ENCODE data around the gene FAT2.
"Not testable (repeated sequence)": the region's sequence is repeated elsewhere in the genome, so short reads cannot be mapped to it uniquely, and the experiment has no call there.

The FAT2 gene

DNA sequence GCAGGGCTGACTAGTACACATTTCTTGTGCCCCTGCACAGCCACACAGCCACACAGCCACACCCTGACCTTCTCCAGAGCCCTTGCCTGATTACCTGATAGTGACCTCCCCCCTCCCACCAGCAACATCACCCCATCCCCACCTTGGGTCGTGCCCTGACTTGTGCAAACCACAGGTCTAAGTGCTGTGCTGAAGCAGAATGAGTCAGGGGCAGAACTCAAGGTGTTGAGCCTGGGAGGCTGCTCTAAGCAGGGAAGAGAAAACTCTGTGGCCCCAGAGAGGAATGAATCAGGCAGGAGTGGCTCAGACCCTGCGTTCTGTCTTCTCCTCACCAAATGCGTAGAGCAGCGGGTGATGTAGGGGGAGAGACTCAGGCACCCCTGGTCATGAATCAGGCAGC lies 24.3 kb upstream of the FAT2 start:
- DNase-seq (ENCODE audit: low read depth in 2 of 3, low spot score in 2 of 3) = no peak

DNA sequence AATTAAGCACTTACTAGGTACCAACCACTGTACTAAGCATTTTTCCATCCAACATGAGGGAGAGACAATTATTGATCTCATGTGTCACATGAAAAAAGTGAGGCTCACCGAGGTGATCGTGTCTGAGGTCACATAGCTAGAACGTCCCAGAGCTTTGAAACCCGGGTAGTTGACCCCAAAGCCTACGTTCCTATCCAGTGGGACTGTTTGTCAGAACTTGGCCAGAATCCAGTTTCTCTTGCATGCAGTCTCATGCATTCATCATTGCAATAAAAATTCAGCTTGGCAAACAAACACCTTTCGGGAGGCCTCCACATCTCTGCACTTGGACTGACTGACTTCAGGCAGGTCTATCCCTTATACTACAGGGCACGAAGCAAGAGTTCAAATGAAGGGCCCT lies 23.4 kb upstream of the FAT2 start:
- no peak for DNase-seq (ENCODE audit: low read depth in 2 of 3, low spot score in 2 of 3)

DNA sequence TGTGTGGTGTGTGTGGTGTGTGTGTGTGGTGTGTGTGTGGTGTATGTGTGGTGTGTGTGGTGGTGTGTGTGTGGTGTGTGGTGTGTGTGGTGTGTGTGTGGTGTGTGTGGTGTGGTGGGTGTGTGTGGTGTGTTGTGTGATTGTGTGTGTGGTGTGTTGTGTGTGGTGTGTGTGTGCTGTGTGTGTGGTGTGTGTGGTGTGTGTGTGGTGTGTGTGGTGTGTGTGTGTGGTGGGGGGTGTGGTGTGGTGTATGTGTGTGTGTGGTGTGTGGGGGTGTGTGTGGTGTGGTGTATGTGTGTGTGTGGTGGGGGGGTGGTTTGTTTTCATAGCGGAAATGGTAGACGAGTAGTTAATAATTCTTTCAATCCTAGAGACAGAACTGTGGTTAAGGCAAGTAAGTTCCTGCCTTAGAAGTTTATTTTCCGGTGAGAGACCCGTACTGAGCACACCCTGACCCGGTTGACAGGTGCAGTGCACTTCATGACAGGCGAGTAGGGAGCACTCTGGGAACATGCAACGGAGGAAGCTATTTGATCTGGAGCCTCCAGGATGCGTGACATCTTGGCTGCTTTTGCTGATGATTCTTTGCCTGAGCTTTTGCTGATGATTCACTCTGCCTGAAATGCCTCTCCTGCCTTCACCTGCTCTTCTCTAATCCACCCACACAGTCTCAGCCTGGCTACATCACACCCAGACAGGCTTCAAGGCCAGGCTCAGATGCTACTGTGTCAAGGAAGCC lies 21.7 kb upstream of the FAT2 start:
- DNase-seq (ENCODE audit: low read depth in 2 of 3, low spot score in 2 of 3) = peak in 1 of 3 experiments; percentile 22

DNA sequence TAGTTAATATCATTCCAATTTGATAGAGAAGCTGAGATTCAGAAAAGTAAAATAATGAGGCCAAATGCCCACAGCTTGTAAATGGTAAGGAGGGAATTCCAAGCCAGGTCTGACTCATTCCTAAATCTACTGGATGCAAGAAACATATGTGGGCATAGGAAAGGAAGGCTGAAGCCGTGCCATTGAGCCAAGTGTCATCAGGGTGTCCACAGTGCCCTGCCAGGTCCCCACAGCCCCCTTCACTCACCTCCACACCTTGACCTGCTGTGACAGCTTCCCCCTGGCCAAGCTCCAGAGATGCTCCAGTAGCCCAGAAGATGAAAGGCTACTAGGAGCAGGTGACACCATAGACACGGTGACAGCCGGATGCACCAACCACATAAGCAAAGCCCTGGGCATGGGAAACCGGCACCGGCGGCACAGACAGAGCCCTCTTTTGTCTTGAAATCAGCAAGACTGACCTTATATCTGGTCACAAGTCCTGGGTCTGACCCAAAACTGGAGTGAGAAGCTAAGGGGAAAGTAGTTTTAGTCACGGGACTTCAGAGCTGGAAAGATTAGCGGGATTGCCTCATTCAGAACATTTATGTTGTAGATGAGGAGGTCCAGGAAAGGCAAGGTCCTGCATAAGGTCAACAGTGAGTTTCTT lies 20.1 kb upstream of the FAT2 start:
- no peak for DNase-seq (ENCODE audit: low read depth in 2 of 3, low spot score in 2 of 3)

DNA sequence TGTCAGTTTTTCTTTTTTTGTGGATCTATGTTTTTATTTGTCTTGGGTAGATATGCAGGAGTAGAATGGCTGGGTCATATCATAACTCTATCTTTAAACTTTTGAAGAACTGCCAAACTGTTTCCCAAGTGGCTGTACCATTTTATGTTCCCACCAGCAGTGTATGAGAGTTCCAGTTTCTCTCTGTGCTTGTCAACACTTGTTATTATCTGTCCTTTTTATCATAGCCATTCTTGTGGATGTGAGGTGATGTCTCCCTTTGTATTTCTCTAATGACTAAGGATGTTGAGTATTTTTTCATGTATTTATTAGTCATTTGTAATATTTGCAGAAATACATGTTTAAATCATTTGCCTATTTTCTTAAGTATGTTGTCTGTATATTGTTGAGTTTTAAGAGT lies 17.4 kb upstream of the FAT2 start:
- no peak for DNase-seq (ENCODE audit: low read depth in 2 of 3, low spot score in 2 of 3)

DNA sequence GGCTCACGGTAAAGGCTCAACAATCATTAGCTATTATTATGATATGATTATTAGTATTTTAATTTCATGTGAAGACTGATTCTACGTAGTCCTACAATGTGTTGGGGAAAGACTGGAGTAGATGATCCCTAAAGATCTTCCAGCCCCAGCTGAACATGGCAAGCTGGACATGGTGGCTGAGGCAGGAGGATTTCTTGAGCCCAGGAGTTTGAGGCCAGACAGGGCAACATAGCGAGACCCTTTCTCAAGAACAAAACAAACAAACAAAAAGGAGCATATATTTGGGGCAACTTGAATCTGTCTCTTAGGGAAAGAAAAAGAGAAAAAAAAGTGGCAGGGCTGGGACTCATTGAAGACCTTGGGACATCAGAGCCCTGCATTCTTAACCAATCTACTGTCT lies 16.2 kb upstream of the FAT2 start:
- no peak for DNase-seq (ENCODE audit: low read depth in 2 of 3, low spot score in 2 of 3)

DNA sequence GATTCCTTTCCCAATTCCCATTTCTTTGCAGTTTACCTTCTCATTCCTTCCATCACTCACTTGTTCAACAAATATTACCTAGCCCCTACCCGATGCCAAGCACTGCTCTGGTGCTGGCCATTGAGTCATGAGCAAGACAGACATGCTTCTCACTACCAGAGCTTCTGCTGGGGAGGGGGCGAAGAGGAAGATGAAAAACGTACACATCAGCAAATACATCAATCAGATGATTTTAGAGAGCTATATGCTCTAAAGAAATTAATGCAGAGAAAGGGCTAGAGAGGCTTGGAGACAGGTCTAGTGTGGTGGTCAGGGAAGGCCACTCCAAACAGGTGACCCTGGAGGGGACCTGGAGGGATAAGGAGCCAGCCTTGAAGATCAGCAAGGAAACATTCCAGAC lies 14.4 kb upstream of the FAT2 start:
- no peak for DNase-seq (ENCODE audit: low read depth in 2 of 3, low spot score in 2 of 3)

DNA sequence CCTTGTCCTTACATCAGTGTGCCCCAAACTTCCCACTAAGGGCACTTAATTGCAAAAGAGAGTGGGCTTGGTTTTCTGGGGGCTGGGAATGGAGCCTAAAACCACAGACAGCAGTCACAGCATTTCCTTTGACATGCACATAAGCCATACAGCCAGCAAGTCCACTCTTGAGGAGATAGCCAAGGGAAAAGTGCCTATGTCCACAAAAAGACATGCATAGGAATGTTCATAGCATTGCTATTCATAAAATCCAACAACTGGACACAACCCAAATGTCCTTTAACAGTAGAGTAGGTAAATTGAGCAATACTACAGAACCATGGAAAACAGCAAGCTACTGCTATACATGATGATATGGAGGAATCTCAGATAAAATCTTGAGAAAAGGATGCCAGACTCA lies 11.7 kb upstream of the FAT2 start:
- no peak for DNase-seq (ENCODE audit: low read depth in 2 of 3, low spot score in 2 of 3)

DNA sequence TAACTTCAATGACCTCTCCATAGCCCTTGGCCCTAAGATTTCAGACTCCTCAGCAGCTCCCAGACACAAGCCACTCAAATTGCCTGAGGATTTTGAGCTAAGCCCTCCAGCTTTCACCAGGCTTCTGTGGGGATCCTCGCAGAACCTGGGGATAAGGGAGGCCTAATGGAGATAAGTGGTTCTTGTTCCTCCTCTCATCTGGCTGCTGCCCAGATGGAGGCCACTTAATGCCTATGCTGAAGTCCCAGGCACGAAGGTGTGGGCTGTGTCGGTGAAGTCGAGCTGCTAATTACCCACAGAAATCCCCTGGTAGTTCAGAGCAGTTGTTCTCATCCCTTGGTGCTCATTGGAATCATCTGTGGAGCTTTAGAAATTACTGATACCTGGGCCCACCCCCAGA lies 10.3 kb upstream of the FAT2 start:
- DNase-seq (ENCODE audit: low read depth in 2 of 3, low spot score in 2 of 3) = no peak

DNA sequence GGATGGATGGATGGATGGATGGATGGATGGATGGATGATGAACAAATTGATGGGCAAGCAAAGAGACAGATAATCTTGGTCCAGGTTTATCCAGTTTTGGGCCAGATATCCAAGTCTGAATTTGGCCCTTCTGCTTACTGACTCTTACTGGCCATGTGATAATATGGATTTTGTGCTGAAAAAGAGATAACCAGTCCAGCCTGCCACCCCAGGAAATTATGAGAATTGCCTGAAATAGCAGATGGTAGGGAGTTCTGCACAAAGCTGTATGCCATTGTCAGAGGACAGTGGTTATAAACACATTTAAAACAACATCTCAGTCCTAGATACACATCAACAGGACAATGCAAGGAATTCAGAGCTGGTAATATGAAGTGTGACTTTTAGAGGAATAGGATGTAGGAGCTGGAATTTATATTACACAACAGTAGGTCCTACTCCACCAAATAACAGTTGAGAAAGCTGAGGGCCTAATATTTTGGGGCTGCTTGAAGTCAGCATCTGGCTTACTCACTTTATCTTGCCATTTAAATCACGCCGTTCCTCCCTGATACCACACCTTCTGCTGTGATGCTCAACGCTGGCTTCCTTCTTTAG lies 9.0 kb upstream of the FAT2 start:
- no peak for DNase-seq (ENCODE audit: low read depth in 2 of 3, low spot score in 2 of 3)

DNA sequence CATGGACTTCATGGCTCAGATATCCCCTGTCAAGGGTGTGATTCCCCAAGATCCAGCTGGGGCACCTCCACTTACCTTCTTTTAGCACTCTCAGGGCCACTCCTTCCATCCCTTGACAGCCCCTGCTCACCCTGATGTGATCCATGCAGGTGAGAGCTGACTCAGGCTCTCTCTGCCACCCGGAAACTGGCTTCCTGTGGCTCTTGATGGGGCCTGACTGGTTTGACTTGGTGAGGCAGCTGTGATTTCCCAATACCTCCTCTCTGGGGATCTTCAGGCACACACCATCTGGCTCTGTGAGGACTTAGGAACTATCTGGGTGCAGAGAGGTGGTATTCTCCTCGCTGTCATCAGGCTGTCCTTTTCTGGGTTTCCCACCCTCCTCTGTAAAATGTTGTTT lies 7.9 kb upstream of the FAT2 start:
- no peak for DNase-seq (ENCODE audit: low read depth in 2 of 3, low spot score in 2 of 3)

DNA sequence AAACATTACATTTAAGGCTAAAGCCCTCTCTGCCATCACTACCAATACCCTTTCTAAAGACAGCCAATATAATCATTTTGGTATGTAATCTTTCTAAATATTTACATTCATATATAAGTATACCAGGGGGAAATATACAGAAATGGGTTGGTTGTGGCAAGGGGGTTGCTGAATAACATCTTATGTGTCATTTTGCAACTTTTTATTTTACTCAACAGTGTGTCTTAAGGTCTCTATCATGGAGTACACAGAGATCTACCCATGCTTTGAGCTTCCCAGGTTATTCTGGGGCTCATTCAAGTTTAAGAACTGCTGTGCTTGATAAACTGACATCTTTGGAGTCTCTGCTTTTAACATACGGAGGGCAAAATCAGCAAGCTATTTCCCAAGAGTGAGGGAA lies 7.4 kb upstream of the FAT2 start:
- no peak for DNase-seq (ENCODE audit: low read depth in 2 of 3, low spot score in 2 of 3)

DNA sequence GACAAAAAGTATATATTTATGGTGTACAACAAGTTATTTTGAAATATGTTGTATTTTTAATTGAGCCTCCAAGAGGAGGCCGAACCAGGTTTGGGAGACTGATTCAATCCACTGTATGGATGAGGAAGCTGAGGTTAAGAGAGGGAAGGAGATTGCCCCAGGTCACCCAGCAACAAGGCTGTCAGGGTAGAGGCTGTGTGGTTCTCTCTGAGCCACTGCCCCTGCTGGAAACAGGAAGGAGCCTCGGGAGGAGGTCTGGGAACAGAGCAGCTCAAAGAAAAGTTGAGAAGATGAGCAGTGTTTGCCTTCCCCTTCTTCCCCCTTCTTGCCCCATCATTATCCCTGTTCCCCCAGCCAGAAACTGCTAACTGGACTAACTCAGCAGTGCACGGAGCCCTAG lies 6.6 kb upstream of the FAT2 start:
- DNase-seq (ENCODE audit: low read depth in 2 of 3, low spot score in 2 of 3) = no peak

DNA sequence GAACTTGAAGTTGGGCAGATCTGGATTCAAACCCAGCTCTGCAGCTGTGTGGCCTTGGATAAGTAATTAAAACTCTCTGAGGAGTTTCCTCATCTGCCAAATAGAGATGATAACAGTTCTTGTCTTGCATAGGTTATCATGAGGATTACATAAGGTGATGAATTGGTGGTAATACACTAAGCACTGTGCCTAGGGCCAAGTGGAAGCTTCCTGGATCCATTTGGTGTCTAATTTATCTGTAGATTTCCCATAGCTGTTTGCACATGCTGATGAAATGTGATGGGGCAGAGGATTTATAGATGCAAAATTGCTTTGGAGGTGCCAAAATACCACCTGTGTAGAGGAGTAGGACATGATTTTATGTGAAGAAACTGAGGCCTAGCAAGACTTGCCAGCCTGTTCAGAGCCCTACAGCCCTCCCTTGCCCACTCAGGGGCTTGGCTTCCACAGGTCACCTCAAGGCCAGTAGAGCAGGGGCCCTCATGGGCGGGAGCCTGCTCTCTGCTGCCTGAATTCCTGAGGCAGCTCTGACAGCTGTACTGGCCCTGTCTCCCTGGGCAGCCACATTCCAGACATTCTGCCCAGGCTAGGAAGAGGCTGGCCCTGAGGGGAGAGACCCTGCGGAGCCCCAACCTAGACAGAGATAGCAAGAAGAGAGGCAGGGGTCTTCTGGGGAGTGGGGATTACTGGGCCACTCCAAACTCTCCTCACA lies 5.9 kb upstream of the FAT2 start:
- DNase-seq (ENCODE audit: low read depth in 2 of 3, low spot score in 2 of 3) = no peak

DNA sequence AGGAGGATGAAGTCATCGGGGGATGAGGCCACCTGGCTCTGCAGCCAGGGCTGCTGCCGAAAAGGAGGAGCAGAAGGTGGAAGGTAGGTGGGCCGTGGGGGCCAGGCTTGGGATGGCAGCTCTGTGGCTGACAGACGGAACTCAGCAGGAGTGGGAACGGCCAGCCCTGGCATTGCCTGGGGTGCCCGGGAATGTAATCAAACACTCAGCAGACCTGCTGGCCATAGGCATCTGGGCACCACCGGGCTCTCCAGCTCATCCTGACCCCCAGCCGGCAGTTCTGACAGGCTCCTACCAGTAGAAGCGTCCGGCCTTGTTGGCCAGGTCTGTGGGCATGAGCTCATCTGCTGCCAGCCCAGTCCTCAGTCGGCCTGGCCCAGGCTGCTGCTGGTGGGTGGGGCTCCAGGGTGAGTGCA lies 4.3 kb upstream of the FAT2 start:
- DNase-seq (ENCODE audit: low read depth in 2 of 3, low spot score in 2 of 3) = no peak

DNA sequence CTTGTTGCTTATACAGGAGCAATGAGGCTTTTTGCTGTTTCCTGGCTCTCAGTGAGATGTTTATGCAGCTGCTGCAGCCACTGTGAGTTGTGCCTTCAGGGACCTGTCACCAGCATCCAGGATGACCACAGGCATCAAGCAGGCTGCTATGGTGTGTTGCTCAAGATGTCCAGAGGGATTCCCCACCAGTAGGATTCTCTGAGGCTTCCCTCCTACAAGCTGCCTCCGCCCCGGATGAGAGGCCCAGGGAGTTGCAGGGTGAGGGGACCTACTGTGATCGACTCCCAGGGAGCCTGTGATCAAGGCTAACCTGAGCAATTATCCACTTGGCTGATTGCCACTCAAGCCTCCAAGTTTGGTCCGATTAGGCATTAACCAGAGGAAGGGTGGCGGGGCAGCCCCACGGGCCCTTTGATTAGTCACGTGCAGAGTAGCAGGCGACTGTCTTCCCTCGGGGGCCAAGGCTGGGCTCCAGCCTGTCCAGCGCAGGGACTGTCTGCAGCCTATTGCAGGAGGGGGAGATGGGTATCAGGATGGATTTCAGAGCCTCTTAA lies 1.8 kb upstream of the FAT2 start:
- no peak for DNase-seq (ENCODE audit: low read depth in 2 of 3, low spot score in 2 of 3)

DNA sequence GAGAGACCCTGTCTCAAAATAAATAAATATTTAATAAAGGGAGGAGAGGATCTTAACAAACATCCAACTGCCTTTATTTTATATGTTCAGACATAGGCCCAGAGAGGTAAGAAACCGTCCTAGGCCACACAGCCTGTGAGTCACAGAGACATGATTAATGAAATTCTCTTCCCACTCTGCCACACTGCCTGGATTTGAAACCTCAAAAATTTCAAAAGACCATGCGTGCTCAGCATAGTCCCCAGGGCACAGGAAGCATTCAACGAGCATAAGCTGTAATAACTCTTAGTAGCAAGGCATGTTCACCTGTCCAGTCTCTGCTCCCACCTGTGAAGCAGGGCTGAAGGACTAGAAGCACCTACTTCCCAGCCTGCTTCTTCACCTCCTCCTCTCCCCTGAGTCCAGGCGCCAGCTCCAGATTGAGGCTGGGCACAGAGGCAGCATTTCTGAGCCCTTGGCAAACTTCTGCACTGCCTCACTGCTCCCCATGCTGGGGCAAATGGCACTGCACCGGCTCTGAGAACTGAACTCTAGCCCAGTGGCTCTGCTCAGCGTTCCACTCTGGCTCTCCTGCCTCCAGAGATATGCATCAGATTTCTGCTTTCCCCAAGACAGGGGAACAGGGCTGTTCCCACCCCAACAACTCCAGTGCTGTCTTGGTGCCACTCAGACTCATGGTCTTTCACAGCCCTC lies 1.1 kb downstream of the FAT2 start:
- DNase-seq (ENCODE audit: low read depth in 2 of 3, low spot score in 2 of 3) = no peak

DNA sequence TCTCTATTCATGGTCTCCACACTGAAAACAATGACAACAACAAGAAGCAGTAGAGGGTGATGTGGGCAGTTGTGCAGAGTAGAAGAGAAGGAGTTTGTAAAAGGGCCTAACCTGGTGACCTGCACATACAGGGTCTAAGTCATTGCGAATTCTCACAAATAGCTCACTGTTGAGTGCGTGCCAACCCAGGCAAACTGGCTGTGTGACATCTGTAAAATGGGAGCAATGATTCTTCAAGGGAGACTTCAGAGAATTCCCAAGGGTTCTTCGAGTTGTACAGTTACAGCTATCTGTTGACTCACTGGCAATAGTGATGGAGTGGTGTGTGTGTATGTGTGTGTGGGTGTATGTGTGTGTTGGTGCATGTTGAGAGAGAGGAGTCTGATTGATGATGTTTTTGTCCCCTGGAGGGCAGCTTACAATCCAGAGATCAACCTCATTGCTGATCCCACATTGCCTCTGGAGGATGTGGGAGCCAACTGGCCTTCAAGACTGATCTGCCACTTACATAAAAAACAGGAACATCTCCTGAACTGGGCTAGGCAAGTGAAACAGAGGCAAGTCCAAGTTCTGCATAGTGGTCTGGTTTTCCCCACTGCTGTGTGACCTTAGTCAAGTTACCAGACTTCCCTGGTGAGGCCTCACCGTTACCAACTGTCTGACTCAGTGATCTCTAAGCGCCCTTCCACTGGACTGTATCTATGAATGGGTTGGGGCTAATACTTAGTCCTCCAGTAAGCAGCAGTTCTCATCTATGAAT lies 3.2 kb downstream of the FAT2 start:
- no peak for DNase-seq (ENCODE audit: low read depth in 2 of 3, low spot score in 2 of 3)

DNA sequence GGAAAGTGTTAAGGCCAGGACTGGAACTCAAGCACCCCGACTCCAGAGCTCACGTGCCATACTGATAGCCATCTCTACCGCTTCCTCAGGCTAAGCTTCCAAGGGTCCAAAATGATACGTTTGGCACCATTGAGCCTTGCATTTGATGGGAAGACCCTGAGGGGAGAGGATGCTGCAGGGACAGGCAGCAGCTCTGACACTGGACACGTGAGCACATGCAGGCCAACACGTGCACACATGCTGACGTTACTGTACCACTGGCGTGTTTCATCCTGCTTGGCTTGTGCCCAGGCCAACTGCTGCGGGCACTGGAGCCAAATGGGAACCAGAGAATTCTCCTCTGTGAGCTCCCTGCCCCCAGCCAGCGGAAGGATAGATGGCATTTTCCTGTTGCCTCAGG lies 5.2 kb downstream of the FAT2 start:
- no peak for DNase-seq (ENCODE audit: low read depth in 2 of 3, low spot score in 2 of 3)

DNA sequence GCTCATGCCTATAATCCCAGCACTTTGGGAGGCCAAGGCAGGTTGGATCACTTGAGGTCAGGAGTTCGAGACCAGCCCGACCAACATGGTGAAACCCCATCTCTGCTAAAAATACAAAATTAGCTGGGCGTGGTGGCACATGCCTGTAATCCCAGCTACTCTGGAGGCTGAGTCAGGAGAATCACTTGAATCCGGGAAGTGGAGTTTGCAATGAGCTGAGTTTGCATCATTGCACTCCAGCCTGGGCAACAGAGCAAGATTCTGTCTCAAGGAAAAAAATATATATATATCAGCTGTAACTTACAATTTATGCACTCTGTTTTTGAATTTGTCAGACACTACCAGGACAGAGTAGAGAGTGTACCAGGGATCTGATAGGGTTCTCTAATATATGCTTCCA lies 5.8 kb downstream of the FAT2 start:
- DNase-seq (ENCODE audit: low read depth in 2 of 3, low spot score in 2 of 3) = not testable (repeated sequence)
